ENCODE results near the gene EFNA2.

Gene EFNA2

DNA sequence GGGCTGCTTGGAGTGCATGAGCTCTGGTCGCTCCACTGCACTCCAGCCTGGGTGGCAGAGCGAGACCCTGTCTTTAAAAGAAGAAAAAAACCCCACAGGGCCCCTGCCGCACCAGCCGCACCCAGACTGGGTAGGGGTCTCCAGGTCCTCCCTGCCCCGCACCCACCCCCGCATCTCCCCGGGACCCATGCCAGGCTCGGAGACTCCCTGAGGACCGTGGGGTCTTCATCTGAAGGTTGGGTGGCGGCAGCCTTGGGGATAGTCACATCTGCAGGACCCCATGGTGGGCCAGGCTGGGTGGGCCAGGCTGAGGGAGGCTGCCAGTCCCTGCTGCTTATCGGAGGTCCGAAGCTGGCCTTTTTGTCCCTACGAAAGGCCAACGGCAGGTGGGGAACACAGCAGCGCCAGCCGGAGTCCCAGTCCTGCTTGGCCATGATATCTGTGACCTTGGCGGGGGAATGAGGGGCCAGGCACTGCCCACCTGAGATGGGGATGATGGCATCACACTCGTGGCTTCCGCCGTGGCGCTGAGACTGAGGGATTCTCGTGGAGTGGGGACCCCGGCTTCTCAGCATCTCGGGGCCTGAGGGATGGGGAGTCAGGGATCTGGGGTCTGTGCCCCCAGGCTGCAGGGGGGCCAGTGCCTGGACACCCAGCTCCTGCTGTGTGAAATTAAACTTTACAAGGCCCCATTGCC lies 11.1 kb downstream of the EFNA2 start:
- H3K36me3 ChIP-seq (replicated peaks) = no peaks in the 10 kb centered on the region
- DNase-seq = no peak
- no peak overlapping the region for H3K4me3 ChIP-seq (ENCODE audit: low read depth, low read length)
- H3K27ac ChIP-seq = no peak overlapping the region
- in situ Hi-C loops (cut with HindIII; ENCODE audit: low pct_ligation_motif_present, low sequenced_read_pairs) = no loop called here
- H3K27me3 ChIP-seq (replicated peaks) = peaks cover 3% of the 10 kb centered on the region
- no peak for TF ChIP-seq CTCF (IDR thresholded peaks at IDR 0.05; ENCODE audit: low read depth, low read length, missing control alignments)

DNA sequence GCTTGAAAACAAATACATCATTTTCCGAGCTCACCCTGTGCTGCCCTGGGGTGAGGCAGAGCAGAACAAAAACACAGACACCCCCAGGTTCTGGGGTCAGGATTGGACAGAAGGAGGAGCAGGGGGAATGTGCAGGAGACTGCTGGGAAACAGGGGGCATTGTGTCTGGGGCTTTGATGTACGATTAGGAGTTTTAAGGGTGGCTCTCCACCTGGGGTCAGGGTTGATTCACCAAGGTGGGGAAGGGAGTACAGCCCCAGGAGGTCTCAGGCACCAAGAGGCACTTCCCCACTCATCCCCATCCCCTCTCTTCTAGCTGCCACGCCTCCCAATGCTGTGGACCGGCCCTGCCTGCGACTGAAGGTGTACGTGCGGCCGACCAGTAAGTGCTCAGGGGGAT lies 12.6 kb downstream of the EFNA2 start:
- Histone ChIP-seq H3K27ac (no peak overlapping the region), H3K36me3 (replicated peaks) (no peaks in the 10 kb centered on the region), H3K27me3 (replicated peaks) (peaks cover 12% of the 10 kb centered on the region), H3K4me3 (ENCODE audit: low read depth, low read length) (no peak overlapping the region)
- DNase-seq = no peak
- in situ Hi-C loops (cut with HindIII; ENCODE audit: low pct_ligation_motif_present, low sequenced_read_pairs) = no loop called here
- no peak for TF ChIP-seq CTCF (IDR thresholded peaks at IDR 0.05; ENCODE audit: low read depth, low read length, missing control alignments)

- Histone ChIP-seq H3K27me3 (replicated peaks) (peaks cover 11% of the 10 kb centered on the region), H3K36me3 (replicated peaks) (no peaks in the 10 kb centered on the region), H3K27ac (no peak overlapping the region), H3K4me3 (ENCODE audit: low read depth, low read length) (no peak overlapping the region)
- in situ Hi-C loops (cut with HindIII; ENCODE audit: low pct_ligation_motif_present, low sequenced_read_pairs) = no loop called here
- no peak for DNase-seq
- TF ChIP-seq CTCF (IDR thresholded peaks at IDR 0.05; ENCODE audit: low read depth, low read length, missing control alignments) = no peak
Measured at GRCh38 chr19:1299801-1300200, 14.1 kb downstream of the EFNA2 start.

- in situ Hi-C loops (cut with HindIII; ENCODE audit: low pct_ligation_motif_present, low sequenced_read_pairs) = no loop called here
- Histone ChIP-seq H3K4me3 (ENCODE audit: low read depth, low read length) (no peak overlapping the region), H3K27me3 (replicated peaks) (peaks cover 10% of the 10 kb centered on the region), H3K27ac (no peak overlapping the region), H3K36me3 (replicated peaks) (no peaks in the 10 kb centered on the region)
- no peak for TF ChIP-seq CTCF (IDR thresholded peaks at IDR 0.05; ENCODE audit: low read depth, low read length, missing control alignments)
- DNase-seq = no peak
Measured at GRCh38 chr19:1300744-1301490, 15.2 kb downstream of the EFNA2 start.

GRCh38 chr19:1302533-1303239 lies 17.0 kb downstream of the EFNA2 start:
- in situ Hi-C loops (cut with HindIII; ENCODE audit: low pct_ligation_motif_present, low sequenced_read_pairs) = no loop called here
- Histone ChIP-seq H3K36me3 (replicated peaks) (no peaks in the 10 kb centered on the region), H3K4me3 (ENCODE audit: low read depth, low read length) (no peak overlapping the region), H3K27ac (no peak overlapping the region), H3K27me3 (replicated peaks) (peaks cover 10% of the 10 kb centered on the region)
- TF ChIP-seq CTCF (IDR thresholded peaks at IDR 0.05; ENCODE audit: low read depth, low read length, missing control alignments) = no peak
- DNase-seq = no peak
